ENCODE data around the gene STK16. TPM values are rescaled to one million over a fixed set of nuclear protein-coding genes. Genes with fewer than 3 reads are reported as not detected.
A peak's percentile ranks its signal among the peaks of the same experiment; 100 is the strongest.

The STK16 gene
- total and polyA plus RNA-seq, 2 of the 13 experiments (the other 11 are each of a cell fraction or from before 2014, with no cell fraction given), result 28.0 to 50.9 TPM

GRCh38 chr2:219206328-219207133, 38.7 kb upstream of the STK16 start, which contains the start of gene ZFAND2B (continued):
- TF ChIP-seq EP300 (IDR thresholded peaks at IDR 0.05; ENCODE audit: low read depth in 2 of 2, low read length in 2 of 2) (peak in 1 of 2 experiments; percentile 4; a peak in 1 of 4 replicates), EP300 (CRISPR knock-in tag; IDR thresholded peaks at IDR 0.05; ENCODE audit: borderline replicate concordance) (peak; percentile 42; the same call in 1 of the 2 replicates), IRF9 (CRISPR knock-in tag; IDR thresholded peaks at IDR 0.05; ENCODE audit: borderline replicate concordance) (peak; percentile 98), ZNF280D (CRISPR knock-in tag; IDR thresholded peaks at IDR 0.05) (no peak), ZNF776 (CRISPR knock-in tag; IDR thresholded peaks at IDR 0.05) (peak; percentile 73; the same call in 1 of the 2 replicates), ZFP36L1 (CRISPR knock-in tag; IDR thresholded peaks at IDR 0.05) (no peak), DMAP1 (CRISPR knock-in tag; IDR thresholded peaks at IDR 0.05) (peak; percentile 62; the same call in 1 of the 2 replicates), FOXK2 (IDR thresholded peaks at IDR 0.05) (no peak), ZNF609 (CRISPR knock-in tag; IDR thresholded peaks at IDR 0.05; ENCODE audit: borderline replicate concordance) (no peak), ZNF143 (CRISPR knock-in tag; IDR thresholded peaks at IDR 0.05) (no peak), ZFY (CRISPR knock-in tag; IDR thresholded peaks at IDR 0.05) (peak; percentile 82), UBTF (CRISPR knock-in tag; IDR thresholded peaks at IDR 0.05) (peak; percentile 78), ZNF710 (CRISPR knock-in tag; IDR thresholded peaks at IDR 0.05; ENCODE audit: borderline replicate concordance) (peak; percentile 72), MAFK (conservative IDR thresholded peaks at IDR 0.05 in 1 of 2, IDR thresholded peaks at IDR 0.05 in 1 of 2; ENCODE audit: low read length in 2 of 2) (no peak)
